Peyer's patch (tissue), 4 donors: ENCODE results near the gene ALOXE3.

Experiments used
- CTCF ChIP-seq, 6 experiments: fragments of 450-650 bp in 4 of 6; fragments of 200-600 bp in 2 of 6; sonication (generic) in 1 of 6; IDR thresholded peaks; one replicate each; pipeline ENCODE4 v1.5.1; 2017 to 2019; ENCODE audit warnings: antibody characterized with exemption in 6 of 6, mild to moderate bottlenecking in 3 of 6, moderate library complexity in 1 of 6
- POLR2A ChIP-seq, 2 donors: fragments of 450-650 bp; IDR thresholded peaks; one replicate each; pipeline ENCODE4 v1.5.1; 2017; ENCODE audit warnings: antibody characterized with exemption in 2 of 2, mild to moderate bottlenecking in 2 of 2, moderate library complexity in 2 of 2

GRCh38 chr17:8087952-8088230 lies 30.4 kb downstream of the ALOXE3 start:
- TF ChIP-seq POLR2A (IDR thresholded peaks at IDR 0.05) (no peak), CTCF (IDR thresholded peaks at IDR 0.05) (no peak)
